Panc1 (cell line): Measurements from ENCODE around the gene GPS1. TPM values are rescaled to one million over a fixed set of nuclear protein-coding genes. Genes with fewer than 3 reads are reported as not detected.

Experiments used
- ATAC-seq: fragments of 200-7000 bp; cut with Tn5 transposase; 2 replicates; pipeline ENCODE4 v1.9.1; 2020; ENCODE audit warnings: mild to moderate bottlenecking, moderate library complexity
- BruUV-seq: library from RNA; stranded (reverse); fragments of 400-500 nt; replicated peaks from 2 replicates; lab custom pipeline; 2021; lab: Mats Ljungman, UMichigan
- CTCF ChIA-PET: fragments of 300-600 bp; sonication (Branson Sonifier 250); formaldehyde crosslinking; loops from one replicate; lab custom pipeline; 2022; ENCODE audit warnings: antibody characterized with exemption; lab: Charles Lee
- POLR2A ChIA-PET: fragments of 300-600 bp; sonication (Branson Sonifier 250); formaldehyde crosslinking; loops from one replicate; lab custom pipeline; 2022; ENCODE audit warnings: antibody characterized with exemption; lab: Charles Lee
- DNase-seq: peaks from one replicate; pipeline ENCODE4 v3.0.0-alpha.2; 2010; ENCODE audit warnings: low read depth, low spot score
- H3K27ac ChIP-seq: 2 replicates; pipeline ENCODE4 v1.5.1; 2011; ENCODE audit warnings: mild to moderate bottlenecking, low read length, inconsistent platforms
- H3K27me3 ChIP-seq: fragments of 200-500 bp; sonication (Bioruptor generic); 2 replicates; pipeline ENCODE4 v1.6.0; 2014; ENCODE audit warnings: low read length, inconsistent platforms; ENCODE audit not compliant: control insufficient read depth, insufficient read depth
- H3K36me3 ChIP-seq: fragments of 200-500 bp; sonication (Bioruptor generic); 2 replicates; pipeline ENCODE4 v1.5.1; 2014; ENCODE audit warnings: inconsistent platforms, mild to moderate bottlenecking, low read length, moderate library complexity; ENCODE audit not compliant: control insufficient read depth, insufficient read depth
- H3K4me1 ChIP-seq: 2 replicates; pipeline ENCODE4 v1.5.1; 2011; ENCODE audit warnings: inconsistent platforms, mild to moderate bottlenecking, low read length, moderate library complexity; ENCODE audit not compliant: control insufficient read depth, insufficient read depth
- H3K4me3 ChIP-seq, 2 experiments: 2 replicates each; pipeline ENCODE4 v1.5.1; 2011 to 2012; ENCODE audit warnings: low read depth in 2 of 2, low read length in 2 of 2, mild to moderate bottlenecking in 2 of 2, inconsistent platforms in 1 of 2, moderate library complexity in 1 of 2
- H3K9me3 ChIP-seq: fragments of 200-500 bp; sonication (Bioruptor generic); 2 replicates; pipeline ENCODE4 v1.5.1; 2014; ENCODE audit warnings: low read depth, mild to moderate bottlenecking, inconsistent platforms, low read length, moderate library complexity; ENCODE audit not compliant: control insufficient read depth, insufficient read depth
- CTCF ChIP-seq: fragments of 450-650 bp; IDR thresholded peaks from 2 replicates; pipeline ENCODE4 v1.5.1; 2017; ENCODE audit warnings: mild to moderate bottlenecking
- POLR2AphosphoS5 ChIP-seq: IDR thresholded peaks from 2 replicates; pipeline ENCODE4 v1.6.1; 2012; ENCODE audit warnings: mild to moderate bottlenecking, low read depth, low read length, moderate library complexity
- SIN3A ChIP-seq: IDR thresholded peaks from 2 replicates; pipeline ENCODE4 v1.6.1; 2012; ENCODE audit warnings: low read depth, mild to moderate bottlenecking, low read length, moderate library complexity, borderline replicate concordance; ENCODE audit not compliant: insufficient read depth
- TCF7L2 ChIP-seq: IDR thresholded peaks from 2 replicates; pipeline ENCODE4 v1.6.1; 2011; ENCODE audit warnings: mild to moderate bottlenecking, low read depth, low read length, inconsistent platforms
- in situ Hi-C: cut with HindIII; loops from 2 replicates; pipeline ENCODE4 v1.10.0; 2016; ENCODE audit warnings: low sequenced_read_pairs, low pct_unique_long_range_greater_than_20kb
- intact Hi-C: fragments of 100-400 bp; cut with micrococcal nuclease; formaldehyde crosslinking; loops from one replicate; pipeline ENCODE4 v1.10.0; 2022; ENCODE audit not compliant: unreplicated experiment
- total RNA-seq: library from RNA; stranded (reverse); gene quantifications from one replicate; pipeline ENCODE4 v1.2.1, GENCODE V29; 2021; ENCODE audit not compliant: unreplicated experiment
- TF ChIP-seq, protein P1 (sequence below), 2 experiments: IDR thresholded peaks; 2 replicates each; pipeline ENCODE4 v1.6.1; 2011 to 2012; ENCODE audit warnings: low read depth in 2 of 2, control low read depth in 1 of 2, low read length in 1 of 2, mild to moderate bottlenecking in 1 of 2, moderate library complexity in 1 of 2; ENCODE audit not compliant: insufficient read depth in 1 of 2

Gene GPS1
- total RNA-seq, 1 experiment from 2014 or later: 175 TPM

DNA sequence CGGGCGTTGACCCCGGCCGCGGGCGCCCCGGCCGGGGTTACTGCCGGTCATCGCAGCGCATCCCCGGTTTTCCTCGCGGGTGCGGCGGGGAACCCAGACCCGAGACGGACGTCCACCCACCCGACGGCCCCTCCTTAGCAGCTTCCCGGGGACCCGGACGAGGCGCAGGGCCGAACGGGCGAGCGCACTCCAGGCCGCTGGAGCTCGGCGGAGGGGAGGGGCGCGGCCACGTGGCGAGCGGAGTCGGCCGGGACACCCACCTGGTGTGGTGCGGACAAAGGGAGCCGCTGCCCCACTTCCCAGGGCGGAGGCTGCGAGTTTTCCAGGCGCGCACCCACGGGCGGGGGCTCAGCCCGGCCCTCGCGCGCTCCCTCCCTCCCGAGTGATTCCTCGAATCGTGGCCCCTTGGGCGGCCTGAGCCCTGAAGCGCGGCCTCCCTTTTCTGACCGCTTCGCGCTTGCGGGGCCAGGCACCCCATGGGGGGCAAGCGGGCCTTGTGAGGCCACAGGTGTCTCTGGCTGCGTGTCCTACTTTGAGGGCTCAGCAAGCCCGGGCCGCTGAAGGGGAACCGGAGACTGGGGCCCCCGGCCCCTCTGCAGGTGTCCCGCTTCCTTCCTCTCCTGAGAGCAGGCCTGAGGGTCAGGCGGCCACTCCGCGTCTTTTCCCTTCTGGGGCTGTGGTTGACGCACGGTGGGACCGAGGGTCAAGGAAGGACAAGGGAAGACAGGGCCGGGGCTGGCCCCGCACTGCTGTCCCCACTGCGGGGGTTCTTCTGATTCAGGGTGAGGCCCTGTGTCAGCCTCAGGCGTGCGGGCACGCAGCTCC lies 47.5 kb downstream of the GPS1 start:
- peak; percentile 2 for ATAC-seq
- Histone ChIP-seq H3K4me1 (peaks cover 67% of the 10 kb centered on the region), H3K27ac (peak overlapping the region; percentile 97), H3K9me3 (no peaks in the 10 kb centered on the region), H3K4me3 (peak overlapping the region; percentile 47 to 55), H3K27me3 (no peaks in the 10 kb centered on the region), H3K36me3 (peaks cover 13% of the 10 kb centered on the region)
- no peak for DNase-seq
- TF ChIP-seq CTCF (no peak), SIN3A (no peak; the same call in 1 of the 2 replicates), TCF7L2 (no peak), POLR2AphosphoS5 (no peak; the same call in 1 of the 2 replicates)
- TF ChIP-seq, protein P1, sequence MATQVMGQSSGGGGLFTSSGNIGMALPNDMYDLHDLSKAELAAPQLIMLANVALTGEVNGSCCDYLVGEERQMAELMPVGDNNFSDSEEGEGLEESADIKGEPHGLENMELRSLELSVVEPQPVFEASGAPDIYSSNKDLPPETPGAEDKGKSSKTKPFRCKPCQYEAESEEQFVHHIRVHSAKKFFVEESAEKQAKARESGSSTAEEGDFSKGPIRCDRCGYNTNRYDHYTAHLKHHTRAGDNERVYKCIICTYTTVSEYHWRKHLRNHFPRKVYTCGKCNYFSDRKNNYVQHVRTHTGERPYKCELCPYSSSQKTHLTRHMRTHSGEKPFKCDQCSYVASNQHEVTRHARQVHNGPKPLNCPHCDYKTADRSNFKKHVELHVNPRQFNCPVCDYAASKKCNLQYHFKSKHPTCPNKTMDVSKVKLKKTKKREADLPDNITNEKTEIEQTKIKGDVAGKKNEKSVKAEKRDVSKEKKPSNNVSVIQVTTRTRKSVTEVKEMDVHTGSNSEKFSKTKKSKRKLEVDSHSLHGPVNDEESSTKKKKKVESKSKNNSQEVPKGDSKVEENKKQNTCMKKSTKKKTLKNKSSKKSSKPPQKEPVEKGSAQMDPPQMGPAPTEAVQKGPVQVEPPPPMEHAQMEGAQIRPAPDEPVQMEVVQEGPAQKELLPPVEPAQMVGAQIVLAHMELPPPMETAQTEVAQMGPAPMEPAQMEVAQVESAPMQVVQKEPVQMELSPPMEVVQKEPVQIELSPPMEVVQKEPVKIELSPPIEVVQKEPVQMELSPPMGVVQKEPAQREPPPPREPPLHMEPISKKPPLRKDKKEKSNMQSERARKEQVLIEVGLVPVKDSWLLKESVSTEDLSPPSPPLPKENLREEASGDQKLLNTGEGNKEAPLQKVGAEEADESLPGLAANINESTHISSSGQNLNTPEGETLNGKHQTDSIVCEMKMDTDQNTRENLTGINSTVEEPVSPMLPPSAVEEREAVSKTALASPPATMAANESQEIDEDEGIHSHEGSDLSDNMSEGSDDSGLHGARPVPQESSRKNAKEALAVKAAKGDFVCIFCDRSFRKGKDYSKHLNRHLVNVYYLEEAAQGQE (IDR thresholded peaks at IDR 0.05; ENCODE audit: insufficient read depth in 1 of 2, low read depth in 2 of 2, low read length in 1 of 2): no peak
- POLR2A ChIA-PET: interaction anchor here (0.6 to 1.0 kb wide), 3 partner anchors 30 to 143 kb away, joined by 3 to 7 read pairs (median 5); no protein-coding TSS in a partner anchor
- in situ Hi-C loops: no loop called here
- no TSS peak for BruUV-seq
- CTCF ChIA-PET: interaction anchor here (0.7 to 1.1 kb wide), 2 partner anchors 14 to 69 kb away, joined by 3 read pairs; no protein-coding TSS in a partner anchor
- intact Hi-C loops: no loop called here

GRCh38 chr17:82100502-82101298 lies 49.0 kb downstream of the GPS1 start:
- H3K9me3 ChIP-seq: no peaks in the 10 kb centered on the region
- H3K36me3 ChIP-seq: peaks cover 4% of the 10 kb centered on the region
- DNase-seq: no peak
- peak overlapping the region in 1 of 2 experiments; percentile 55; a peak in 1 of 4 replicates for H3K4me3 ChIP-seq
- TF ChIP-seq, protein P1 (IDR thresholded peaks at IDR 0.05; ENCODE audit: insufficient read depth in 1 of 2, low read depth in 2 of 2, low read length in 1 of 2): no peak
- no peak for TF ChIP-seq SIN3A
- no peak for TF ChIP-seq TCF7L2
- TF ChIP-seq POLR2AphosphoS5: peak; percentile 21
- POLR2A ChIA-PET: interaction anchor here (0.6 kb wide), 1 partner anchor 39 kb away, joined by 3 read pairs; no protein-coding TSS in a partner anchor
- H3K27ac ChIP-seq: peak overlapping the region; percentile 97
- in situ Hi-C loops: no loop called here
- intact Hi-C loops: loop anchor here (10.0 kb wide), 1 partner anchor 134 kb away; no protein-coding TSS in a partner anchor
- BruUV-seq: no TSS peak
- H3K4me1 ChIP-seq: peaks cover 72% of the 10 kb centered on the region
- ATAC-seq: no peak
- no peaks in the 10 kb centered on the region for H3K27me3 ChIP-seq
- CTCF ChIA-PET: interaction anchor here (1.1 kb wide), 1 partner anchor 70 kb away, joined by 3 read pairs; no protein-coding TSS in a partner anchor
